Vagina (tissue), 2 donors: ENCODE measurements around the gene FXR2.

ENCODE experiments used
- CTCF ChIP-seq, 3 experiments: fragments of 450-650 bp in 2 of 3; fragments of 200-600 bp in 1 of 3; sonication (generic) in 1 of 3; IDR thresholded peaks; one replicate each; pipeline ENCODE4 v1.5.1; 2017 to 2019; ENCODE audit warnings: antibody characterized with exemption in 3 of 3, mild to moderate bottlenecking in 2 of 3, moderate library complexity in 2 of 3
- POLR2A ChIP-seq, 2 donors: fragments of 450-650 bp; IDR thresholded peaks; one replicate each; pipeline ENCODE4 v1.6.1; 2017; ENCODE audit warnings: antibody characterized with exemption in 2 of 2, mild to moderate bottlenecking in 2 of 2, moderate library complexity in 2 of 2
- POLR2AphosphoS5 ChIP-seq, 2 donors: sonication (generic); formaldehyde crosslinking; IDR thresholded peaks; one replicate each; pipeline ENCODE4 v1.9.0; 2017; ENCODE audit warnings: antibody characterized with exemption in 2 of 2, mild to moderate bottlenecking in 2 of 2, low read depth in 1 of 2; ENCODE audit not compliant: insufficient read depth in 1 of 2

- TF ChIP-seq CTCF (IDR thresholded peaks at IDR 0.05) (no peak), POLR2A (IDR thresholded peaks at IDR 0.05) (no peak), POLR2AphosphoS5 (IDR thresholded peaks at IDR 0.05; ENCODE audit: insufficient read depth in 1 of 2, low read depth in 1 of 2) (peak in 1 of 2 donors; percentile 50)
These were observed 35.9 kb upstream of the FXR2 start, which contains the start of gene ATP1B2 for GRCh38 chr17:7650509-7651096.
